Measurements from ENCODE around the gene RABL6. TPM values are rescaled to one million over a fixed set of nuclear protein-coding genes. Genes with fewer than 3 reads are reported as not detected.

Gene RABL6
- total RNA-seq, 2 donors from 2014 or later, result 126 to 163 TPM

DNA sequence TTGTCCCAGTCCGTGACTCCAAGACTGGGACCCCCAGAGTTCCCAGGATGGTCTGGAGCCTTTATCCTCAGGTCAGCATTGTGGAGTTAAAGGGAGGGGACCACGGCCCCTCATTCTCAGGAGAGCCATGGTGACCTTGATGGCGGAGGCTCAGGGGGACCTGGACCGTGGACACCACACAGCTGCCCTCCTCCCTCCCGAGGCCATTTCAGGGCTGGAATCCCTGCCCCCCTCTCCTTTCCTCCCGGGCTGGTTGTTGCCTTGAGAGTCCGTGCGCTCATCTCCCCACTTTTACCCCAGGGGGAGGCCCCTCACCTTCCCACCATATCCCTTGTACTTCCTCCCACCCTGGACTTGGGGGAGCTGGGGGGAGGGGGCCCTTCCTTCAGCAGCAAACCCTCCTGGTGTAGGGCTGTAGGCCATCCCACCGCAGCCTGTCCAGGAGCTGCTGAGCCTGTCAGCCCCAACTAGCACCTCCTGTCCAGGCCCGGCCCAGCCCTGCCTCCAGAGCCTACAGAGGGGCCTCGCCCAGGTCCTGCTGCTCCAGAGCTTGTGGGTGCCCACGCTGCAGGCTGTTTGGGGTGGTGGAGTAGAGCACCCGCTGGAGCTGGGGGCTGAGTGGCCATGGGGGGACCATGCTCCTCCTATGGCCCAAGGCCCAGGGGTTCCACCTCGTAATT lies 20.2 kb downstream of the RABL6 start:
- Histone ChIP-seq H3K27ac (no peak overlapping the region), H3K4me1 (no peaks in the 10 kb centered on the region), H3K4me3 (no peak overlapping the region), H3K27me3 (no peaks in the 10 kb centered on the region), H3K9ac (ENCODE audit: low read depth in 2 of 2, low read length in 2 of 2) (no peak overlapping the region), H3K9me3 (no peaks in the 10 kb centered on the region), H3K36me3 (peaks cover 20% of the 10 kb centered on the region)
- no peak for DNase-seq
- TF ChIP-seq, protein P1, sequence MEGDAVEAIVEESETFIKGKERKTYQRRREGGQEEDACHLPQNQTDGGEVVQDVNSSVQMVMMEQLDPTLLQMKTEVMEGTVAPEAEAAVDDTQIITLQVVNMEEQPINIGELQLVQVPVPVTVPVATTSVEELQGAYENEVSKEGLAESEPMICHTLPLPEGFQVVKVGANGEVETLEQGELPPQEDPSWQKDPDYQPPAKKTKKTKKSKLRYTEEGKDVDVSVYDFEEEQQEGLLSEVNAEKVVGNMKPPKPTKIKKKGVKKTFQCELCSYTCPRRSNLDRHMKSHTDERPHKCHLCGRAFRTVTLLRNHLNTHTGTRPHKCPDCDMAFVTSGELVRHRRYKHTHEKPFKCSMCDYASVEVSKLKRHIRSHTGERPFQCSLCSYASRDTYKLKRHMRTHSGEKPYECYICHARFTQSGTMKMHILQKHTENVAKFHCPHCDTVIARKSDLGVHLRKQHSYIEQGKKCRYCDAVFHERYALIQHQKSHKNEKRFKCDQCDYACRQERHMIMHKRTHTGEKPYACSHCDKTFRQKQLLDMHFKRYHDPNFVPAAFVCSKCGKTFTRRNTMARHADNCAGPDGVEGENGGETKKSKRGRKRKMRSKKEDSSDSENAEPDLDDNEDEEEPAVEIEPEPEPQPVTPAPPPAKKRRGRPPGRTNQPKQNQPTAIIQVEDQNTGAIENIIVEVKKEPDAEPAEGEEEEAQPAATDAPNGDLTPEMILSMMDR (IDR thresholded peaks at IDR 0.05), result no peak
- intact Hi-C loops (cut with DNase I), result no loop called here

DNA sequence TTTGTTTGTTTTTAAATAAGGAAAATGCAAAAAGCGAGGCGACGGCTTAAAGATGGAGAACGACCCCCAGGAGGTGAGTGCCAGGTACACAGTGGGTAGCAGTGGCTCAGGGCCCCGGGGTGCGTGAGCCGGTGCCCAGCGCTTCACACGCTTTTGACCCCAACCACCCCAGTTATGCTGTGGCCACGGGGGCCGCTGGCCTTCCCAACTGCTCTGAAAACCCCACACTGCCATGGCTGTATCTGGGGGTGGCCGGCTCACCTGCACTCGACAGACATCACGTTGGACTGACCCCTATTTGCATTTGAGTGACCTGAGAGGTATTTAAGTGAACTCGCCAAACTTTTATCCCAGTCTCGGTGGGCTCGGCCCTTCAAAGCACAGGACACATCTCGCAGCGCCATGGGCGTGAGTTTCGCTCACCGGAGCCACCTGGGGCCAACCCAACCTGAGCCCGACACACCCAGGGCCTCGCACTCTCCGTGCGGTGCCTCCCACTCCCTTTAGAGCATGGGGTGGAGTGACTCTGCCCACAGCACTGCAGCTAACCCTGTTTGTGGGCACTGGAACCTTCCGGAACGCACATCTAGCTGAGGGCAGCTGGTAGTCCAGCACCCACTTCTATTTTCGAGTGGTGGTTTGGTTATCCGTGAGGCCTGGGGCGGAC lies 20.9 kb downstream of the RABL6 start:
- TF ChIP-seq, protein P1 (IDR thresholded peaks at IDR 0.05), result no peak
- Histone ChIP-seq H3K4me1 (no peaks in the 10 kb centered on the region), H3K9me3 (no peaks in the 10 kb centered on the region), H3K4me3 (no peak overlapping the region), H3K9ac (ENCODE audit: low read depth in 2 of 2, low read length in 2 of 2) (no peak overlapping the region), H3K27me3 (no peaks in the 10 kb centered on the region), H3K27ac (no peak overlapping the region), H3K36me3 (peaks cover 20% of the 10 kb centered on the region)
- DNase-seq, result no peak
- intact Hi-C loops (cut with DNase I), result no loop called here

DNA sequence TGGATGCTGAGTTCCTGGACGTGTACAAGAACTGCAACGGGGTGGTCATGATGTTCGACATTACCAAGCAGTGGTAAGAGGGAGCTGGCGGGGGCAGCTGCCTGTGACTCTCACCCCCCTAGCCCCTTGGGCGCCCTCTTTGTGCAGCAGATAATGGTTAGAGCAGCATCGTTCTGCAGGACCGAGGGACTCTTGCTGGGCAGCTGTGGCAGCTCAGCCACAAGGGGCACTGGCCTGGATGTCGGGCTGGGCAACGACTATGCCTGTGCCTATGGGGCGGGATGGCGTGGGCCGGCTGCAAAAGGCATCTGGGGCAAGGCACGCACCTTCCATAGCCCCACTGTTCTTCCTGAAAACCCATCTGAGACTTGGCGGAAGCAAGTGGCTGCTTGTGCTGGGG lies 21.7 kb downstream of the RABL6 start:
- no peak overlapping the region for H3K9ac ChIP-seq (ENCODE audit: low read depth in 2 of 2, low read length in 2 of 2)
- H3K36me3 ChIP-seq, result peaks cover 20% of the 10 kb centered on the region
- DNase-seq, result no peak
- intact Hi-C loops (cut with DNase I), result no loop called here
- no peaks in the 10 kb centered on the region for H3K27me3 ChIP-seq
- no peaks in the 10 kb centered on the region for H3K4me1 ChIP-seq
- no peak overlapping the region for H3K27ac ChIP-seq
- no peaks in the 10 kb centered on the region for H3K9me3 ChIP-seq
- H3K4me3 ChIP-seq, result no peak overlapping the region
- TF ChIP-seq, protein P1 (IDR thresholded peaks at IDR 0.05), result no peak

DNA sequence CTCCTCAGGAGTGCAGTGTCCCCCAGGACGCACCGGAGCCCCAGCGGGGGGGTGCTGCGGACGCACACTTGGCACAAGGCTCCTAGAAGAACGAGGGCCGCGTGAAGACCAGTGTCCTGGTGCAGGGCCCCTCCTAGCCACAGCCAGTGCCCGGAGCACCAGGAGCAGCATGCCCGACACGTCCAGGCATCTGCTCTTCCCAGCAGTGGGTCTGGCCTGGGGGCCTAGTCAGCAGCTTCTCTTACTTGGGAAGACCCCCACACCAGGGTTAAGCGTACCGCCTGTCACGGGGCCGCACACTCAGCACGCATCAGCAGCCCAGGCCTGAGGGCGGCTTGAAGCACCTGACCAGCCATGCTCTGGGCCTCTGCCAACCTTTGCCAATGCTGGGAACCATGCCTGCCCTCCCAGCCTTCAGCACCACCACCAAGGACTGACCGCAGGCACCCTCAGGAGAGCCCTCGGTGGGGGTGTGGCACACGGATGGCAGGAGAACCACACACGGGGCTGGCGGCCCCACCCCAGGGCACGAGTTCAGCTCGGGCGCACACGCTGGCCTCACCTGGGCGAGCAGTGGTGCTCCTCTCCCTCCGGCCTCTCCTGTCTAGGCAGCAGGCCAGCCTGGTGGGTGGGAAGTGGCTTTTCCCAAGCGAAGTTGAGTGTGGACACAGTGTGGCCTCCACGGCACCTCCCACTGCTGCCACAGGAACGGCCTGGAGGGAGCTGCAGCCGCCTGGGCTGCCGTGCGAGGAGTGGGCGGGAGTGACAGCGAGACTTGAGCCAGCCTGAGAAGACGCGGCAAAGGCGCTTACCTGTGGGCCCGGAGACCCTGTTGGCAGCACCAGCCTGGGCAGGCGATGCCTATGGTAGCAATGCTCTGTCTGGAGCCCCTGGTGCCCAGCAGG lies 22.5 kb downstream of the RABL6 start:
- H3K27me3 ChIP-seq, result no peaks in the 10 kb centered on the region
- no peak overlapping the region for H3K4me3 ChIP-seq
- TF ChIP-seq, protein P1 (IDR thresholded peaks at IDR 0.05), result no peak
- DNase-seq, result no peak
- H3K27ac ChIP-seq, result no peak overlapping the region
- H3K9me3 ChIP-seq, result no peaks in the 10 kb centered on the region
- H3K9ac ChIP-seq (ENCODE audit: low read depth in 2 of 2, low read length in 2 of 2), result no peak overlapping the region
- intact Hi-C loops (cut with DNase I), result no loop called here
- no peaks in the 10 kb centered on the region for H3K4me1 ChIP-seq
- H3K36me3 ChIP-seq, result peaks cover 20% of the 10 kb centered on the region

DNA sequence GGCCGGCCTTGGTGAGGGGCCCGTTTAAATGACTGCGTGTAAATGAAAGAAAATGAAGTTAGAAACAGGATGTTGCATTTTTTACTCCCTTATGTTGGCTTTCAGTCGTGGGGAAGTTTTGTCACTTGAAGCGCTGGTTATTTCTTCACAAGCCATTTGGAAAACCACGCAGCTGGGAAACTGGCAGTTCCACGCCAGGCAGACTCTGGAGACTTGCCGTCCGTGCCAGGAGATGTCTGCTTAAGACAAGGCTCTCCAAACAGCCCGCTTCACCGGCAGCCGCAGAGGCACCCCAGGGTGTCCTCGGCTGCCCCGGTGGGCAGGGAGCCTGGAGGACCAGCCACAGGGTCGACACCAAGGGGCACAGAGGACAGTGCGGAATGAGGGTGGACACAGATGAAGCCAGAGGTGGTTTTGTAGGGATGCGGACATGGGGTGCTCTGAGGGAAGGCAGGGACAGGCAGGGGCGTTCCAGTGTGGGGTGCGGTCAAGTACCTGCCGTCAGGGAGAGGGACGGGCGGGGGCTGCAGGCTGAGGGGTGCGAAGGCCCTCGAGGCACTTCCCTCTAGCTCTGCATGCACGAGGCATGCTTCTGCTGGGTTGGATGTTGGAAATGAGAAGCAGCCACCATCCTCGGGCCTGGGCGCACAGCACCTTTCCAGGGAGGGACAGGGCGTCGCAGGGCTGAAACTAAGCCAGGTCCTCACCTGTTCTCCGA lies 23.4 kb downstream of the RABL6 start:
- H3K27me3 ChIP-seq, result no peaks in the 10 kb centered on the region
- TF ChIP-seq, protein P1 (IDR thresholded peaks at IDR 0.05), result no peak
- H3K9ac ChIP-seq (ENCODE audit: low read depth in 2 of 2, low read length in 2 of 2), result no peak overlapping the region
- DNase-seq, result no peak
- no peaks in the 10 kb centered on the region for H3K9me3 ChIP-seq
- no peak overlapping the region for H3K27ac ChIP-seq
- H3K4me1 ChIP-seq, result no peaks in the 10 kb centered on the region
- intact Hi-C loops (cut with DNase I), result no loop called here
- peaks cover 20% of the 10 kb centered on the region for H3K36me3 ChIP-seq
- no peak overlapping the region for H3K4me3 ChIP-seq
